Astrocyte (in vitro differentiated cells and primary cell): ENCODE measurements around the gene NFIA. TPM values are rescaled to one million over a fixed set of nuclear protein-coding genes. Genes with fewer than 3 reads are reported as not detected.

ENCODE experiments used
- DNase-seq: peaks from one replicate; pipeline ENCODE4 v3.0.0-alpha.2; 2010; ENCODE audit warnings: low read depth
- FAIRE-seq: peaks from 2 replicates; lab custom pipeline; 2011; peaks lifted over from hg19 to GRCh38; lab: Jason Lieb, UNC
- H2AFZ ChIP-seq: 2 replicates; pipeline ENCODE4 v1.6.0; 2012; ENCODE audit warnings: low read depth, low read length, inconsistent platforms
- H3K27ac ChIP-seq: 2 replicates; pipeline ENCODE4 v1.5.1; 2011; ENCODE audit warnings: low read depth, low read length, inconsistent platforms
- H3K27me3 ChIP-seq: 2 replicates; pipeline ENCODE4 v1.6.0; 2011; ENCODE audit warnings: low read length, inconsistent platforms; ENCODE audit not compliant: insufficient read depth
- H3K36me3 ChIP-seq: 2 replicates; pipeline ENCODE4 v1.5.1; 2011; ENCODE audit warnings: low read length, inconsistent platforms; ENCODE audit not compliant: insufficient read depth
- H3K4me1 ChIP-seq: 2 replicates; pipeline ENCODE4 v1.5.1; 2011; ENCODE audit warnings: low read length, inconsistent platforms; ENCODE audit not compliant: insufficient read depth
- H3K4me2 ChIP-seq: 2 replicates; pipeline ENCODE4 v1.6.0; 2012; ENCODE audit warnings: low read length, inconsistent platforms
- H3K4me3 ChIP-seq: 2 replicates; pipeline ENCODE4 v1.5.1; 2011; ENCODE audit warnings: low read depth, mild to moderate bottlenecking, low read length, inconsistent platforms; ENCODE audit not compliant: insufficient read depth
- H3K79me2 ChIP-seq: 2 replicates; pipeline ENCODE4 v1.6.0; 2012; ENCODE audit warnings: mild to moderate bottlenecking, low read length, inconsistent platforms; ENCODE audit not compliant: insufficient read depth
- H3K9ac ChIP-seq: 2 replicates; pipeline ENCODE4 v1.6.0; 2012; ENCODE audit warnings: mild to moderate bottlenecking, low read length, inconsistent platforms
- H3K9me3 ChIP-seq: 2 replicates; pipeline ENCODE4 v1.5.1; 2012; ENCODE audit warnings: low read depth, mild to moderate bottlenecking, low read length, inconsistent platforms; ENCODE audit not compliant: insufficient read depth
- H4K20me1 ChIP-seq: 2 replicates; pipeline ENCODE4 v1.6.0; 2012; ENCODE audit warnings: low read length, inconsistent platforms; ENCODE audit not compliant: insufficient read depth
- H3K27ac Mint-ChIP-seq: one replicate; pipeline ENCODE4 v1.8.0; 2021; ENCODE audit warnings: mild to moderate bottlenecking, mixed read lengths; ENCODE audit not compliant: unreplicated experiment
- H3K27me3 Mint-ChIP-seq: one replicate; pipeline ENCODE4 v1.8.0; 2021; ENCODE audit warnings: low read depth, mixed read lengths; ENCODE audit not compliant: unreplicated experiment
- H3K36me3 Mint-ChIP-seq: one replicate; pipeline ENCODE4 v1.8.0; 2021; ENCODE audit warnings: low read depth, mixed read lengths; ENCODE audit not compliant: unreplicated experiment
- H3K4me1 Mint-ChIP-seq: one replicate; pipeline ENCODE4 v1.8.0; 2021; ENCODE audit warnings: low read depth, mixed read lengths; ENCODE audit not compliant: unreplicated experiment
- H3K4me3 Mint-ChIP-seq: one replicate; pipeline ENCODE4 v1.8.0; 2021; ENCODE audit warnings: mild to moderate bottlenecking, moderate library complexity, mixed read lengths; ENCODE audit not compliant: unreplicated experiment
- H3K9me3 Mint-ChIP-seq: one replicate; pipeline ENCODE4 v1.8.0; 2021; ENCODE audit warnings: mild to moderate bottlenecking, mixed read lengths; ENCODE audit not compliant: unreplicated experiment
- CTCF ChIP-seq: IDR thresholded peaks from 2 replicates; pipeline ENCODE4 v1.5.1; 2011; ENCODE audit warnings: low read depth, mild to moderate bottlenecking, inconsistent platforms, low read length, moderate library complexity; ENCODE audit not compliant: insufficient read depth
- EZH2 ChIP-seq: IDR thresholded peaks from 2 replicates; pipeline ENCODE4 v1.6.1; 2012; ENCODE audit warnings: mild to moderate bottlenecking, low read length, inconsistent platforms; ENCODE audit not compliant: insufficient read depth
- total RNA-seq: library from RNA; stranded (reverse); gene quantifications from 2 replicates; pipeline ENCODE4 v1.2.1, GENCODE V29; 2021

NFIA gene
- total RNA-seq, 1 donor from 2014 or later = 4.6 TPM

- no peak overlapping the region for H3K4me3 ChIP-seq
- no peak for TF ChIP-seq EZH2
- no peak for TF ChIP-seq CTCF
- DNase-seq = peak; percentile 16
- H4K20me1 ChIP-seq = no peaks in the 10 kb centered on the region
- H3K9me3 ChIP-seq = no peaks in the 10 kb centered on the region
- H3K36me3 ChIP-seq = no peaks in the 10 kb centered on the region
- H3K27ac Mint-ChIP-seq = no peak overlapping the region
- no peak overlapping the region for H2AFZ ChIP-seq
- H3K4me3 Mint-ChIP-seq = no peak overlapping the region
- H3K79me2 ChIP-seq = no peaks in the 10 kb centered on the region
- no peaks in the 10 kb centered on the region for H3K4me1 ChIP-seq
- H3K27ac ChIP-seq = no peak overlapping the region
- H3K4me1 Mint-ChIP-seq = no peaks in the 10 kb centered on the region
- H3K27me3 Mint-ChIP-seq = peaks cover 7% of the 10 kb centered on the region
- H3K9me3 Mint-ChIP-seq = no peaks in the 10 kb centered on the region
- H3K4me2 ChIP-seq = no peak overlapping the region
- peaks cover 2% of the 10 kb centered on the region for H3K36me3 Mint-ChIP-seq
- FAIRE-seq = no peak
- no peaks in the 10 kb centered on the region for H3K27me3 ChIP-seq
- H3K9ac ChIP-seq = no peak overlapping the region
Observed at GRCh38 chr1:61428146-61428545, 345.8 kb downstream of the NFIA start.

- TF ChIP-seq CTCF (no peak), EZH2 (no peak)
Observed at GRCh38 chr1:61432616-61433388, 350.4 kb downstream of the NFIA start.

GRCh38 chr1:61433646-61434045, 351.3 kb downstream of the NFIA start:
- Histone ChIP-seq H3K27me3 (no peaks in the 10 kb centered on the region), H2AFZ (no peak overlapping the region), H3K36me3 (no peaks in the 10 kb centered on the region), H3K4me2 (no peak overlapping the region), H4K20me1 (no peaks in the 10 kb centered on the region), H3K9ac (no peak overlapping the region), H3K79me2 (no peaks in the 10 kb centered on the region), H3K27ac (no peak overlapping the region), H3K4me1 (no peaks in the 10 kb centered on the region), H3K9me3 (no peaks in the 10 kb centered on the region), H3K4me3 (no peak overlapping the region)
- Mint-ChIP-seq H3K9me3 (no peaks in the 10 kb centered on the region), H3K27ac (no peak overlapping the region), H3K4me3 (no peak overlapping the region), H3K36me3 (peaks cover 5% of the 10 kb centered on the region), H3K27me3 (peaks cover 3% of the 10 kb centered on the region), H3K4me1 (peaks cover 24% of the 10 kb centered on the region)
- FAIRE-seq (no peak), DNase-seq (no peak)
- no peak for TF ChIP-seq CTCF
- TF ChIP-seq EZH2 = no peak

More at GRCh38 chr1:61432616-61433388, 350.4 kb downstream of the NFIA start:
- no peaks in the 10 kb centered on the region for H3K4me1 ChIP-seq
- no peak overlapping the region for H3K4me3 ChIP-seq
- Mint-ChIP-seq H3K4me1 (peaks cover 24% of the 10 kb centered on the region), H3K27ac (no peak overlapping the region), H3K9me3 (no peaks in the 10 kb centered on the region), H3K27me3 (peaks cover 3% of the 10 kb centered on the region), H3K4me3 (no peak overlapping the region), H3K36me3 (peaks cover 5% of the 10 kb centered on the region)
- H3K9me3 ChIP-seq = no peaks in the 10 kb centered on the region
- no peaks in the 10 kb centered on the region for H3K79me2 ChIP-seq
- DNase-seq (no peak), FAIRE-seq (no peak)
- no peak overlapping the region for H2AFZ ChIP-seq
- H3K9ac ChIP-seq = no peak overlapping the region
- no peaks in the 10 kb centered on the region for H4K20me1 ChIP-seq
- no peaks in the 10 kb centered on the region for H3K27me3 ChIP-seq
- no peak overlapping the region for H3K27ac ChIP-seq
- H3K36me3 ChIP-seq = no peaks in the 10 kb centered on the region
- no peak overlapping the region for H3K4me2 ChIP-seq
